Measurements from ENCODE around the gene CLPTM1. TPM values are rescaled to one million over a fixed set of nuclear protein-coding genes. Genes with fewer than 3 reads are reported as not detected.

Gene CLPTM1
- total and polyA plus RNA-seq, 2 donors (not counting 1 experiment from before 2014, with no cell fraction given), result 121 to 129 TPM

DNA sequence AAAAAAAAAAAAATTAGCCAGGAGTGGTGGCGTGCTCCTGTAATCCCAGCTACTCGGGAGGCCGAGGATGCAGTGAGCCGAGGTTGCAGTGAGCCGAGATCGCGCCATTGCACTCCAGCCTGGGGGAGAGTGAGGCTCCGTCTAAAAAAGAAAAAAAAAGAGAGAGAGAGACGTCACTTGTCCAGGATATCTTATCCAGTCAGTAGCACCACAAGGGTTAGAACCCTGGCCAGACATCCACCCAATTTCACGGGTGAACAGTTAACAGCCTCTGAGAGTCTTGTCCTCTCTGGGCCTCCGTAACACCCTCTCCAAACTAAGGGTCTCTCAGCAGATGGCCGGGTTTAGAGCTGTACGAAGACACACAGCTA is 917 bp upstream of the CLPTM1 start:
- TF ChIP-seq, protein P1, sequence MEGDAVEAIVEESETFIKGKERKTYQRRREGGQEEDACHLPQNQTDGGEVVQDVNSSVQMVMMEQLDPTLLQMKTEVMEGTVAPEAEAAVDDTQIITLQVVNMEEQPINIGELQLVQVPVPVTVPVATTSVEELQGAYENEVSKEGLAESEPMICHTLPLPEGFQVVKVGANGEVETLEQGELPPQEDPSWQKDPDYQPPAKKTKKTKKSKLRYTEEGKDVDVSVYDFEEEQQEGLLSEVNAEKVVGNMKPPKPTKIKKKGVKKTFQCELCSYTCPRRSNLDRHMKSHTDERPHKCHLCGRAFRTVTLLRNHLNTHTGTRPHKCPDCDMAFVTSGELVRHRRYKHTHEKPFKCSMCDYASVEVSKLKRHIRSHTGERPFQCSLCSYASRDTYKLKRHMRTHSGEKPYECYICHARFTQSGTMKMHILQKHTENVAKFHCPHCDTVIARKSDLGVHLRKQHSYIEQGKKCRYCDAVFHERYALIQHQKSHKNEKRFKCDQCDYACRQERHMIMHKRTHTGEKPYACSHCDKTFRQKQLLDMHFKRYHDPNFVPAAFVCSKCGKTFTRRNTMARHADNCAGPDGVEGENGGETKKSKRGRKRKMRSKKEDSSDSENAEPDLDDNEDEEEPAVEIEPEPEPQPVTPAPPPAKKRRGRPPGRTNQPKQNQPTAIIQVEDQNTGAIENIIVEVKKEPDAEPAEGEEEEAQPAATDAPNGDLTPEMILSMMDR (IDR thresholded peaks at IDR 0.05), result no peak
- TF ChIP-seq EZH2 (IDR thresholded peaks at IDR 0.05; ENCODE audit: borderline replicate concordance, insufficient read depth, low read depth, low read length, poor library complexity, severe bottlenecking), result no peak

More for the DNA sequence above, 917 bp upstream of the CLPTM1 start:
- H3K4me3 ChIP-seq (ENCODE audit: control extremely low read depth in 1 of 5, extremely low read depth in 1 of 5, insufficient read depth in 1 of 5, low read depth in 2 of 5, low read length in 4 of 5), result peak overlapping the region; percentile 96 to 100 (median 98)
- H2AFZ ChIP-seq (ENCODE audit: insufficient read depth, low read depth, low read length, poor library complexity, severe bottlenecking), result peak overlapping the region; percentile 94
- ChIA-PET CTCF (interaction anchor here (0.7 to 2.1 kb wide), 11 partner anchors 36 to 954 kb away, joined by 3 to 7 read pairs (median 3); no protein-coding TSS in a partner anchor), POLR2A (interaction anchor here (0.5 to 1.5 kb wide), 8 partner anchors 47 to 533 kb away, joined by 3 to 10 read pairs (median 4); partner anchors contain the start of genes BLOC1S3, RELB, TOMM40 and TRAPPC6A)
- H3K4me2 ChIP-seq (replicated peaks; ENCODE audit: low read depth, low read length, poor library complexity, severe bottlenecking), result peak overlapping the region; percentile 99
- intact Hi-C loops (cut with micrococcal nuclease), result loop anchor here (1.0 to 5.0 kb wide), 2 partner anchors 85 to 182 kb away; partner anchors contain the start of gene CLASRP
- peaks cover 0 to 4% of the 10 kb centered on the region in 2 experiments for H3K36me3 ChIP-seq (replicated peaks in 1 of 2; ENCODE audit: control extremely low read depth in 1 of 2, control insufficient read depth in 1 of 2, extremely low read depth in 1 of 2, insufficient read depth in 2 of 2, low read length in 1 of 2)
- Mint-ChIP-seq H3K27ac (peak overlapping the region; percentile 93), H3K4me1 (peaks cover 50% of the 10 kb centered on the region), H3K9me3 (ENCODE audit: insufficient read depth) (no peaks in the 10 kb centered on the region), H3K4me3 (peak overlapping the region; percentile 90), H3K27me3 (no peaks in the 10 kb centered on the region)
- WGBS (ENCODE audit: insufficient coverage), result 0% methylated on average over 3 of the region's 13 CpGs
- no peaks in the 10 kb centered on the region for H3K27me3 ChIP-seq (replicated peaks in 1 of 4; ENCODE audit: control extremely low read depth in 1 of 4, control insufficient read depth in 3 of 4, insufficient read depth in 4 of 4, low read length in 3 of 4)
- peaks cover 29% of the 10 kb centered on the region for H4K20me1 ChIP-seq (ENCODE audit: control insufficient read depth, insufficient read depth, low read length, poor library complexity, severe bottlenecking)
- H3K9ac ChIP-seq (ENCODE audit: low read length), result peak overlapping the region; percentile 99
- H3K79me2 ChIP-seq (ENCODE audit: control insufficient read depth, insufficient read depth, low read length), result peaks cover 86% of the 10 kb centered on the region
- H3K27ac ChIP-seq (ENCODE audit: low read length in 2 of 2), result peak overlapping the region; percentile 90 to 93
- H3K4me1 ChIP-seq (ENCODE audit: control insufficient read depth in 2 of 2, insufficient read depth in 2 of 2, low read length in 2 of 2), result peaks cover 41 to 50% of the 10 kb centered on the region in 2 donors
- no peaks in the 10 kb centered on the region for H3K9me3 ChIP-seq (ENCODE audit: control extremely low read depth in 1 of 3, control insufficient read depth in 2 of 3, insufficient read depth in 1 of 3, low read length in 2 of 3)
- ATAC-seq (ENCODE audit: low read depth) (peak; percentile 1), DNase-seq (no peak)
